K562 (cell line): ENCODE data around the gene RALA. TPM values are rescaled to one million over a fixed set of nuclear protein-coding genes. Genes with fewer than 3 reads are reported as not detected.

Experiments
- MGA ChIP-seq: fragments of 450-650 bp; IDR thresholded peaks from 2 replicates; pipeline ENCODE4 v1.6.1; 2016; ENCODE audit warnings: mild to moderate bottlenecking, moderate library complexity
- polyA plus RNA-seq, 8 experiments: library from polyadenylated mRNA; depleted of rRNA in 4 of 8; stranded (reverse) in 5 of 8; unstranded in 3 of 8; fragments of >200 nt; fragmentation: Nextera tagmentation in 2 of 8; fragmentation: Illumina TruSeq in 1 of 8; extraction: Ambion mirVana in 2 of 8; extraction: Trizol in 1 of 8; gene quantifications; 2 replicates each; pipeline versions ENCODE4 v1.2.1 to v1.2.3, GENCODE V29; 2011 to 2014; ENCODE audit warnings: inconsistent platforms in 1 of 8, missing spikeins in 1 of 8
- total RNA-seq, 7 experiments: library from RNA; depleted of rRNA in 6 of 7; stranded (reverse); fragments of >200 nt in 6 of 7; fragmentation: Illumina TruSeq in 2 of 7; extraction: Trizol in 2 of 7; gene quantifications; 2 replicates each; pipeline versions ENCODE4 v1.2.1 to v1.2.3, GENCODE V29; 2011 to 2021; ENCODE audit warnings: low replicate concordance in 1 of 7
- TF ChIP-seq, protein P1 (sequence below), 2 experiments: IDR thresholded peaks; 2 replicates each; pipeline ENCODE4 v1.6.1; 2011; ENCODE audit warnings: borderline replicate concordance in 1 of 2, control low read depth in 1 of 2, low read depth in 1 of 2, low read length in 1 of 2, mild to moderate bottlenecking in 1 of 2, mixed read lengths in 1 of 2, moderate library complexity in 1 of 2; ENCODE audit not compliant: insufficient read depth in 1 of 2, insufficient read length in 1 of 2, poor library complexity in 1 of 2, severe bottlenecking in 1 of 2; ENCODE audit errors: extremely low read depth in 1 of 2

RALA gene
- total and polyA plus RNA-seq, 9 of the 15 experiments (the other 6 are each of a cell fraction or from before 2014, with no cell fraction given): 7.2 to 28.0 (median 25.7) TPM

GRCh38 chr7:39607865-39608264, 15.5 kb upstream of the RALA start (continued):
- no peak for TF ChIP-seq MGA
- TF ChIP-seq, protein P1, sequence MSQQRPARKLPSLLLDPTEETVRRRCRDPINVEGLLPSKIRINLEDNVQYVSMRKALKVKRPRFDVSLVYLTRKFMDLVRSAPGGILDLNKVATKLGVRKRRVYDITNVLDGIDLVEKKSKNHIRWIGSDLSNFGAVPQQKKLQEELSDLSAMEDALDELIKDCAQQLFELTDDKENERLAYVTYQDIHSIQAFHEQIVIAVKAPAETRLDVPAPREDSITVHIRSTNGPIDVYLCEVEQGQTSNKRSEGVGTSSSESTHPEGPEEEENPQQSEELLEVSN (IDR thresholded peaks at IDR 0.05; ENCODE audit: borderline replicate concordance in 1 of 2, extremely low read depth in 1 of 2, insufficient read depth in 1 of 2, insufficient read length in 1 of 2, low read depth in 1 of 2, low read length in 1 of 2, poor library complexity in 1 of 2, severe bottlenecking in 1 of 2): no peak
